GM18502 (cell line): ENCODE results near the gene SMAD3.

Experiments used
- ATAC-seq: cut with Tn5 transposase; IDR thresholded peaks from one replicate; pipeline ENCODE4 v1.9.1; 2021; ENCODE audit warnings: mild to moderate bottlenecking; ENCODE audit not compliant: unreplicated experiment, poor library complexity

The SMAD3 gene

DNA sequence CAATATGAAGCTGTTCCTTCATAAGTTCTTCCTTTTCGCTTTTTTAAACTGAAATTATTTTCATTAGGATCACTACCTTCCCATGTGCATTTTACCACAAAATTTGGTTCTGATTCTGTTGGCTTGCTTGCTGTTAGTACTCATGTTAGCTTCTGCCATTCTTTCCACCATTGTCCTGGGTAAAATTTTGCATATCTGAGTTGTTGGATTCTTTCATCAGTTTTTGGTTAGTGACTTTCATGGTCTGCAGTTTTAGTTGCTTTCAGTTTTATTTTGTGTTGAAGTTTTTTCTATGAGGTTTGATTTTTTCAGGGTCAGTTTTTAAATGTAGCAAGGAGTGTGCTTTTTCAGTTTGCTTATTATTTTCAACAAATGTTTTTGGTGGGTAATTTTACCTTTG, 71.9 kb downstream of the SMAD3 start:
- no peak for ATAC-seq

- ATAC-seq: no peak
Measured at GRCh38 chr15:67137951-67138848, 72.8 kb downstream of the SMAD3 start.

DNA sequence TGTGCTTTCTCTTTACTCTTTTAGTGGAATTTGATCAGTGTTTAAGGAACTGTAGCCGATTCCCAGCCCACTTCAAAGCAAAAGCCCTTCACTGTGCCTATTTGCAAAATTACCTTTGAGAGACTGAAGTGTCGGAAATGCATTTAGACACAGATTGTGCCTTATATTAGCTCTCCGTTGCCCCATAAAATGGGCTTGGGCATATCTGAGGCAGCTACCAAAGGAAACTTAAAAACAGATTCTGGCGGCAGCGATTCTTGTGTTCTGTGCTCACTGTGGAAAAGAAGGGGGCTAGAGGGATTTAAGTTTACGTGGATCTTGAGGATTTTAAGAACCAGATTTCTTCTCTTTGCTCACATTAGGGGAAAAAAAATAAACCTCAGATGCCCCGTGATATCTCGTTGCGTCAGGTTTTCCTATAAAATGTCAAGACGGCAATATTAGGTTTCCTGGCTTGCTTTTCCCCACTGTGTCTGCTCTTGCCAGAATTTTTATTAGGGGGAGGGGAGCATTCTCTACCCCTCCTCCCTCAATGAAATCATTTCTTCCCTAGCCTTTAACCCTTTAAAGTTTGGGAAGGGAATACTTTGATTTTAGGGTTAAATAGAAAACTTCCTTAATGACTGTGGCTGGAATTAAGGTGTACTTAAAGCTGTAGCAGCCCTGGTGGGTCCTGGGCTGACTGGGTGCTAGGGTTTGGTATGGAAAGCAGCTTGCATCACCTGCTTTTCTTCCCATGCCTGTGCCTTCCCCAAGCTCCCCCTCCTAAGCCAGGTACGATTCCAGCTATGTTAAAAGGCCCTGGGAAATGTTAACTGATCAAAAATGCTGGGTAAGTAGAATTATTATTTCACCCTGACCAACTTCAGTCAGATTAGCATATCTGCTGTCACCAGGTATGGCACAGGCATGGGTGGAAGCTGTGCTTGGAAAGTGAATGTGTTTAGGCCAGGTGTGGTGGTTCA, 73.8 kb downstream of the SMAD3 start:
- ATAC-seq: no peak

DNA sequence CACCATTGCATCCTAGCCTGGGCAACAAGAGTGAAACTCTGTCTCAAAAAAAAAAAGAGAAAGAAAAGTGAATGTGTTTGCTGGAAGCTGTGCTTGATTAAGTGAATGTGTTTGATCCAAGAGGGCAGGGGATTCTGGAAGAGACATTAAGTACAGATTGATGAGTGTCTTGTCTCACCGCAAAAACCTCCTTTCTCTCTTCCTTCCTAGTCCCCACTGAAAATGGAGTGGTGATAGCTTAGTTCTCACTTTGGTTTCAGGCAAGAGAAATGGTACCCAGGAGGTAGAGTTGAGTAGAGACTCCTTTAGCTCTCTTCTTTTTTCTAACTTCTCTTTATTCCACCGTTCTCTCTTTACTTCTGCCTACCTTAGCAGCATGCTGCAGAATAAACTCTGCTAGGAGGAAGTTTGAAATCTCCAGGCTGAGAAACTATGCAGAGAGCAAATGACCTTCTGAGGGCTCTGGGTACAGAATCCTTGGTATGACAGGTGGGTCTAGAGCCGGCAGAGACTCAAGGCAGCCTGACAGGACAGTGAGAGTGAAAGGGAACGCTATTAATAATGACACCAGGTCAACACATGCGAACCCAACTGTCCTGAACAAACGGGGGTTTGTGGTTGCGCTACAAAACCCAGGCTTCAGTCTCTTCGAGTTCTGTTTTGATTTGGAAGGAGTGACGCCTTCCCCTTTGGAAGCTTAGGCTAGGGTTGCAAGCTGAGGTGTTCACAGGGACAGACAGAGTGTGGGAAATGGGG, 74.9 kb downstream of the SMAD3 start:
- peak; percentile 73 for ATAC-seq

GRCh38 chr15:67142092-67142766, 76.8 kb downstream of the SMAD3 start:
- no peak for ATAC-seq

GRCh38 chr15:67142767-67143100, 77.3 kb downstream of the SMAD3 start:
- no peak for ATAC-seq

- ATAC-seq: no peak
Measured at GRCh38 chr15:67143646-67144045, 78.2 kb downstream of the SMAD3 start.

DNA sequence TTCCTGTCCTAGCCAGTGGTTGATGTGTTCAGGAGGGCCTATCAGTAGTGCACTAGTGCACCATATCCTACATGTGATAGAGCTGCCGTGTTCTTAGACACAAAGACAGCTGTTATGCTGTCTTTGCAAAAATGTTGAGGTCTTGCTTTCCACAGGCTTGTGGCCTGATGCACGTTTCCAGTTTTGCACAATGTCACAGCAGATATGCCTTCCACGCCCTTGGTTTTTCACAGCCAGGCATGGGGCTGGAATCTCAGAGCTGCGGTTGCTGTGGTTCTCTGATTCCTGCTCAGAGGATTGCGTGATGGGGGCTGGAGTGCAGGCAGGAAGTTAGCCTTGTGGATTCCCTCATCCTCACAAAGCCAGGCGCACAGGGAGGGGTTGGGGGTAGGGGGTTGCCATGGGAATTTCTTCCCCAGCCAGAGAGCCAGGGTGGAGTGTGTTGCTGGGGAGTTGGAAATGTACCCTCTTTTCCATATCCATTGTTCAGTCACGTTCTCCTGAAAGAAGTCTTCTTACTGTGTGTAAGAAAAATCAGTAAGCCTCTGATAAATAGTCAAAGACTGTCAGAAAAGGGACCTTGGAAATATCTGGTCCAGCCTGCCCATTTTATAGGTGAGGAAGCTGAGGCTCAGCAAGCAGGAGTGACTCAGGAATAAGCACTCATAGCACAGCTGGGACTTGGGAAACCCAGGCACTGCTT, 79.4 kb downstream of the SMAD3 start:
- ATAC-seq: no peak

GRCh38 chr15:67145312-67145610, 79.9 kb downstream of the SMAD3 start:
- no peak for ATAC-seq

- no peak for ATAC-seq
Measured at GRCh38 chr15:67145710-67146109, 80.3 kb downstream of the SMAD3 start.

DNA sequence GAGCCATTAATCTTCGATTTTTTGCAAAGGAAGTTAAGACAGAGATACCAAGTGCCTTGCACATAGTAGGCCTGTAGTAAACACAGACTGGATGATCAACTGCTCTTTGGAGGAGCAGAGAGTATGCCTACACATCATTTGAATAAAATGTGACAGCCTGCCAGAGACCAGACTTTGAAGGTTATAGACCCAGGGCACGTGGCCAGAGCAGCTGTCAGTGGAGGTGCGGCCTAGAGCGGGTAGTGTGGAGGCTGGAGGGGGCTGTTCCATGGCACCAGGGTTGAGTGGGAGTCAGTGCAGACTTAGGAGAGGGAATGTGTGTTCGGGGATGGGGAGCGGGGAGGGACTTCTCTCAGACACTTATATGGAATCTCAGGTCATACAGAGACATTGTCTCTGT, 80.8 kb downstream of the SMAD3 start:
- no peak for ATAC-seq

DNA sequence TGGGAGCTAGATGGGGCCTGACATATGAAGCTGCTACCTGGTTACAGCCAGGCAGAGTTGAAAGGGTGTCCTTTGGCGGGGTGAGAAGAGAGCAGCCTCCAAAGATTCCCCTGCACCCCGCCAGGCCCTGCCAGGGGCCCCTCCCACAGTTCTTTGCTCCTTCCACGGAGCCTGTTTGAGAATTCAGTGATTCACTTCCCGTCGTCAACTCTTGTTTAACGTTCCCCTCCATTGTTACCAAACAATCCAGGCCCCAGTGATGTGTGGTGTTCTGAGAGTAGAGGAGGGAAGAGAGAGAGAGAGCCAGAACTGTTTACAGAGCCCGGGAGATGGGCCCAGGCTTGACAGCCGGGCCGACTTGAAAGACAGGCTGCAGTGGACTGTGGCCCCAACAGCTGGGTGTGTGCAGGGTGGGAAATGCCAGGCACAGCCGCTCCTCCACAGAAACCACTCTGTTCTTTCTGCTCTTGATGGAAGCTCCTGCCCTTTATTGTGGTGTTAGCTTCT, 81.5 kb downstream of the SMAD3 start:
- ATAC-seq: no peak

- no peak for ATAC-seq
Measured at GRCh38 chr15:67147396-67147949, 82.1 kb downstream of the SMAD3 start.

- no peak for ATAC-seq
Measured at GRCh38 chr15:67148196-67148701, 82.8 kb downstream of the SMAD3 start.

DNA sequence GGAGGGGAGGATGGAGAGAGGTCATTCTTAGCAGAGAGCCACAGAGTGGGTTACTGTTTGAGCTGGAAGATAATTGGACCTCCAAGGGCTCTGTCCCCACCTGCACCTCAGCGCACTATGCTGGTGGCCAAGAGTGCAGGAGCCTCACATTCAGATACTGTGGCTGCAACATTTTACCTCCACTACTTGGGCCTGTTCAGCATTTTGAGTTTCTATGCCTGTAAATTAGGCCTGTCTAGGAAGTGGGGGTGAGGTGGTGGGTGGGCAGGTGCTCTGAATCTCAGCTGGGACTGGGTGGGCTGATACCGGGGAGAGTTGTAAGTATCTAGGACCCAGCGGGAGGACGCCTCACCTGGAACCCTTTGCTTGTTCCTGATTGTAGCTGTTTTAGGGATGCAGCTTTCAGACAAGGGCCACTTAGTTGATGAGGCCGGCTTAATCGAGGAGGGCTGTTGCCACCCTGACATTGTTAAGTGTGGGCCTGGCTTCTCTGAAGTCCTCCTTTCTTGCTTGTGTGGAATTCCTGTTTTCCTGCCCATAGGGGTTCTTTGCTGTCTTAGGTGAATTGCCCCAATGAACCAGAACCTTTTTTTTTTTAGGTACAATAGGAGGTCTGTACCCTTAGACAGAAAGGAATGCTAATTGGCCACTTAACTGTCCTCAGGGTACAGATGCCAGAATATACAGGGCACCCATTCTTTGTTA, 83.8 kb downstream of the SMAD3 start:
- ATAC-seq: no peak

GRCh38 chr15:67149773-67150022, 84.3 kb downstream of the SMAD3 start:
- ATAC-seq: no peak

DNA sequence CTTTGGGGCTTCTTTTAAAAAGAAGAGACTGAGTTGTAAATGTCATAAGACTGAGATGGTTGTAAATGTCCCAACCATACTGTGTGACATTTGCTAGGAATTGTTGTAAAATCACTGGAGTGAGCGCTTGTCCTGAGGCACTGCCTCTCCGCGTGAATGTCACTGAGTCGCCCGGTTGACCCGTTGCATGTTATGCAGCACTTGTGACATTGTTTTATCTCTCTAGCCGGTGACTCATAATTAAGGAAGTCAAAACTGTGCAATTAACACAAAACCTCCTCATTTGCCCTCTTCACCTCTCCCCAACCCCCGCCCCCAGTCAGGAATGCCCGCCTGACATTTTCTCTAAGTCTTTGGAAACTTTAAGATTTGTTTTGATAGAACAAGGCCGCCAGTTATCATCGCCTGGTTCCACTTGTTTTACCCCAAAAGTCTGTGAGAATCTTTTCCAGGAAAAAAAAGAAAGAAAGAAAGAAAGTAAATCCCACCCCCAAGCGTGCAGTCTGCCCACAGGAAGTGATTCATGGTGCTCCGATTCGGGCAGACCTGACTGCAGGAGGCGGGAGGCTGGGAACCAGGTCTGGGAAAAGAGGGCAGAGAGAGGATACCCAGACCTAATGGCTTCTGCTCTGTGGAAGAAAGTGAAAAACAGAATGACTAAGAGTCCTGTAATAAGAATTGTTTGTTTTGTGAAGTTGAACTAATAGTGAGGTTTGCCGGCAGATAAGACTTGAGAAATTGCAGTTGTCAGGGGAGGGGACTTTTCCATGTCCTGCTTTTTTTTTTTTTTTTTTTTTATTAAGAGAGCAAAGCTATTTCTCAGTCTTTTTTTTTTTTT, 84.8 kb downstream of the SMAD3 start:
- ATAC-seq: no peak

GRCh38 chr15:67152429-67152828, 87.0 kb downstream of the SMAD3 start:
- ATAC-seq: no peak
